HCT116 (cell line): ENCODE data around the gene NUMB.

Source experiments
- POLR2AphosphoS5 ChIP-seq: IDR thresholded peaks from 2 replicates; pipeline ENCODE4 v1.6.1; 2011; ENCODE audit warnings: mild to moderate bottlenecking, low read depth, low read length, moderate library complexity
- ZNF274 ChIP-seq: fragments of 200-500 bp; sonication (Bioruptor generic); IDR thresholded peaks from 2 replicates; pipeline ENCODE4 v1.6.1; 2014; ENCODE audit warnings: mild to moderate bottlenecking, low read depth, low read length, inconsistent platforms

- no peak for TF ChIP-seq ZNF274
- no peak for TF ChIP-seq POLR2AphosphoS5
These were observed 213.6 kb downstream of the NUMB start for GRCh38 chr14:73244541-73245290.
